HepG2 (cell line): ENCODE measurements around the gene CLIC6. TPM values are rescaled to one million over a fixed set of nuclear protein-coding genes. Genes with fewer than 3 reads are reported as not detected.

ENCODE experiments used
- ATAC-seq: fragments of 200-7000 bp; cut with Tn5 transposase; 3 replicates; pipeline ENCODE4 v1.9.1; 2020; ENCODE audit warnings: mild to moderate bottlenecking, moderate library complexity
- BruUV-seq: library from RNA; stranded (reverse); fragments of 400-500 nt; replicated peaks from 2 replicates; lab custom pipeline; 2021; lab: Mats Ljungman, UMichigan
- CTCF ChIA-PET: fragments of 300-600 bp; formaldehyde crosslinking; extraction: SDS; loops from one replicate; lab custom pipeline; 2021; ENCODE audit warnings: low total read pairs, inconsistent platforms, low intra/inter-chr PET ratio; lab: Yijun Ruan, JAX
- POLR2A ChIA-PET: fragments of 350-600 bp; sonication (Branson Sonifier 250); formaldehyde crosslinking; loops from one replicate; lab custom pipeline; 2020; ENCODE audit warnings: antibody characterized with exemption, inconsistent platforms; lab: Yijun Ruan, JAX
- DNase-seq: peaks from one replicate; pipeline ENCODE4 v3.0.0-alpha.2; 2015; ENCODE audit warnings: low spot score
- FAIRE-seq: peaks from 3 replicates; lab custom pipeline; 2011; peaks lifted over from hg19 to GRCh38; lab: Jason Lieb, UNC
- H2AFZ ChIP-seq: one replicate; pipeline ENCODE4 v1.6.1; 2011; ENCODE audit warnings: low read length, inconsistent platforms
- H3K27ac ChIP-seq: fragments of 300-600 bp; 3 replicates; pipeline ENCODE4 v1.8.0; 2011; ENCODE audit warnings: mixed run types, mild to moderate bottlenecking, mixed read lengths, low read length, inconsistent platforms; ENCODE audit not compliant: insufficient read depth; ENCODE audit errors: extremely low read length
- H3K27me3 ChIP-seq, 2 experiments: fragments of 200-600 bp in 1 of 2; 2 replicates in 1 of 2; 3 replicates in 1 of 2; pipeline versions ENCODE4 v1.6.0 to v1.8.0; 2011; ENCODE audit warnings: low read length in 2 of 2, mild to moderate bottlenecking in 2 of 2, moderate library complexity in 2 of 2, inconsistent platforms in 1 of 2; ENCODE audit not compliant: insufficient read depth in 2 of 2, control insufficient read depth in 1 of 2
- H3K36me3 ChIP-seq, 2 experiments: fragments of 200-600 bp in 1 of 2; replicated peaks in 1 of 2; 2 replicates in 1 of 2; 3 replicates in 1 of 2; pipeline versions ENCODE4 v1.5.1 to v1.8.0; 2011; ENCODE audit warnings: low read length in 2 of 2, inconsistent platforms in 1 of 2; ENCODE audit not compliant: insufficient read depth in 2 of 2, control insufficient read depth in 1 of 2
- H3K4me1 ChIP-seq: 2 replicates; pipeline ENCODE4 v1.5.1; 2012; ENCODE audit warnings: low read length, inconsistent platforms; ENCODE audit not compliant: insufficient read depth
- H3K4me2 ChIP-seq: 2 replicates; pipeline ENCODE4 v1.6.0; 2011; ENCODE audit warnings: low read depth, low read length, inconsistent platforms
- H3K4me3 ChIP-seq, 3 experiments: fragments of 200-600 bp in 1 of 3; sonication (generic), shearing (Covaris generic) in 1 of 3; replicated peaks in 1 of 3; 2 replicates each; pipeline ENCODE4 v1.5.1; 2011 to 2016; ENCODE audit warnings: low read length in 3 of 3, inconsistent platforms in 2 of 3, low read depth in 2 of 3, mild to moderate bottlenecking in 2 of 3, control low read depth in 1 of 3, mixed read lengths in 1 of 3; ENCODE audit not compliant: insufficient read depth in 1 of 3
- H3K79me2 ChIP-seq: one replicate; pipeline ENCODE4 v1.6.1; 2011; ENCODE audit warnings: low read length, inconsistent platforms; ENCODE audit not compliant: insufficient read depth
- H3K9ac ChIP-seq: 2 replicates; pipeline ENCODE4 v1.6.0; 2011; ENCODE audit warnings: mild to moderate bottlenecking, low read depth, low read length, inconsistent platforms; ENCODE audit not compliant: insufficient read depth
- H3K9me3 ChIP-seq: 2 replicates; pipeline ENCODE4 v1.5.1; 2012; ENCODE audit warnings: mild to moderate bottlenecking, low read length
- H4K20me1 ChIP-seq: 2 replicates; pipeline ENCODE4 v1.6.0; 2011; ENCODE audit warnings: inconsistent platforms, mild to moderate bottlenecking, low read length, moderate library complexity; ENCODE audit not compliant: insufficient read depth
- AKAP8 ChIP-seq: sonication (generic); formaldehyde crosslinking; IDR thresholded peaks from 2 replicates; pipeline ENCODE4 v1.5.1; 2020; ENCODE audit warnings: mild to moderate bottlenecking, missing genetic modification reagents
- HIVEP1 ChIP-seq: sonication (generic); formaldehyde crosslinking; IDR thresholded peaks from 2 replicates; pipeline ENCODE4 v1.4.0; 2020; ENCODE audit warnings: mild to moderate bottlenecking, missing genetic modification reagents
- HNF4G ChIP-seq, 2 experiments: sonication (generic) in 1 of 2; formaldehyde crosslinking in 1 of 2; IDR thresholded peaks; 2 replicates each; pipeline versions ENCODE4 v1.4.0 to v1.6.1; 2011 to 2020; ENCODE audit warnings: borderline replicate concordance in 2 of 2, low read depth in 2 of 2, mild to moderate bottlenecking in 2 of 2, low read length in 1 of 2, missing genetic modification reagents in 1 of 2, moderate library complexity in 1 of 2
- MAX ChIP-seq: IDR thresholded peaks from 2 replicates; pipeline ENCODE4 v1.6.1; 2012; ENCODE audit warnings: inconsistent platforms
- MXI1 ChIP-seq: IDR thresholded peaks from 3 replicates; pipeline ENCODE4 v1.6.1; 2012; ENCODE audit warnings: low read depth, low read length, inconsistent platforms, borderline replicate concordance
- MYPOP ChIP-seq: sonication (generic); formaldehyde crosslinking; IDR thresholded peaks from 2 replicates; pipeline ENCODE4 v1.8.1; 2023; ENCODE audit warnings: mild to moderate bottlenecking, moderate library complexity, missing genetic modification reagents
- POGZ ChIP-seq: sonication (generic); formaldehyde crosslinking; IDR thresholded peaks from 2 replicates; pipeline ENCODE4 v1.4.0; 2020; ENCODE audit warnings: mild to moderate bottlenecking, missing genetic modification reagents
- TEAD2 ChIP-seq: sonication (generic); formaldehyde crosslinking; IDR thresholded peaks from 2 replicates; pipeline ENCODE4 v1.9.0; 2021; ENCODE audit warnings: missing genetic modification reagents
- ZNF275 ChIP-seq: sonication (generic); formaldehyde crosslinking; IDR thresholded peaks from 2 replicates; pipeline ENCODE4 v1.8.0; 2022; ENCODE audit warnings: missing genetic modification reagents, mild to moderate bottlenecking, inconsistent platforms, borderline replicate concordance
- WGBS: methylation state at CpG from one replicate; pipeline ENCODE4 v1.1.6; 2017; ENCODE audit warnings: low lambda C conversion rate; 5-methylcytosine and 5-hydroxymethylcytosine counted together
- in situ Hi-C: cut with HindIII; loops from 2 replicates; pipeline ENCODE4 v1.10.0; 2017; ENCODE audit warnings: low pct_unique_long_range_greater_than_20kb; ENCODE audit not compliant: extremely low pct_ligation_motif_present
- intact Hi-C: fragments of 100-400 bp; cut with micrococcal nuclease; formaldehyde crosslinking; loops from one replicate; pipeline ENCODE4 v1.10.0; 2022; ENCODE audit not compliant: unreplicated experiment
- polyA plus RNA-seq, 8 experiments: library from polyadenylated mRNA; depleted of rRNA in 3 of 8; stranded (reverse) in 7 of 8; unstranded in 1 of 8; fragments of >200 nt; fragmentation: Illumina TruSeq in 4 of 8; extraction: Trizol in 4 of 8; gene quantifications; 2 replicates each; pipeline versions ENCODE4 v1.2.1 to v1.2.3, GENCODE V29; 2011 to 2016; ENCODE audit warnings: low read depth in 4 of 8, missing spikeins in 1 of 8, mixed read lengths in 1 of 8; ENCODE audit not compliant: insufficient read depth in 1 of 8
- total RNA-seq, 5 experiments: library from RNA; depleted of rRNA; stranded (reverse); fragments of >200 nt; fragmentation: Illumina TruSeq; extraction: Trizol; gene quantifications; 2 replicates each; pipeline ENCODE4 v1.2.3, GENCODE V29; 2016; ENCODE audit warnings: low read depth in 1 of 5

CLIC6 gene
- total and polyA plus RNA-seq, 2 of the 13 experiments (the other 11 are each of a cell fraction or from before 2014, with no cell fraction given), result not detected

GRCh38 chr21:34744801-34745200 lies 76.0 kb downstream of the CLIC6 start:
- no peak overlapping the region for H3K27ac ChIP-seq
- intact Hi-C loops (loop anchor here (1.0 to 5.0 kb wide), 6 partner anchors 58 to 1096 kb away; no protein-coding TSS in a partner anchor), in situ Hi-C loops (loop anchor here (5.0 to 25.0 kb wide), 2 partner anchors 142 to 668 kb away; no protein-coding TSS in a partner anchor)
- ChIA-PET CTCF (interaction anchor here (0.9 to 1.7 kb wide), 6 partner anchors 48 to 1095 kb away, joined by 3 to 11 read pairs (median 4); no protein-coding TSS in a partner anchor), POLR2A (interaction anchor here (1.1 to 3.9 kb wide), 5 partner anchors 67 to 143 kb away, joined by 4 to 88 read pairs (median 16); no protein-coding TSS in a partner anchor)
- ATAC-seq (no peak), FAIRE-seq (no peak), DNase-seq (no peak)
- H2AFZ ChIP-seq, result no peak overlapping the region
- H3K36me3 ChIP-seq, result no peaks in the 10 kb centered on the region
- 0% methylated on average over 1 of the region's 3 CpGs for WGBS
- TF ChIP-seq ZNF275, result no peak
- TF ChIP-seq MAX, result no peak
- no peak for TF ChIP-seq TEAD2 (CRISPR knock-in tag)
- TF ChIP-seq AKAP8 (CRISPR knock-in tag), result no peak
- no peak for TF ChIP-seq POGZ (CRISPR knock-in tag)
- no peak for TF ChIP-seq HNF4G (IDR thresholded peaks at IDR 0.05; ENCODE audit: borderline replicate concordance, low read depth, low read length)
- TF ChIP-seq HNF4G (CRISPR knock-in tag; IDR thresholded peaks at IDR 0.05; ENCODE audit: borderline replicate concordance, low read depth), result no peak
- TF ChIP-seq MXI1, result no peak
- TF ChIP-seq MYPOP (CRISPR knock-in tag), result no peak
- no peak for TF ChIP-seq HIVEP1 (CRISPR knock-in tag)
- peaks cover 44% of the 10 kb centered on the region for H3K4me1 ChIP-seq
- H3K9ac ChIP-seq, result no peak overlapping the region
- no TSS peak for BruUV-seq
- H3K27me3 ChIP-seq, result 0 out of 5 replicates have a peak, but pooled peaks cover 0 to 8% of the 10 kb centered on the region in 2 experiments
- H4K20me1 ChIP-seq, result no peaks in the 10 kb centered on the region
- H3K9me3 ChIP-seq, result no peaks in the 10 kb centered on the region
- peak overlapping the region; percentile 37; the same call in 1 of the 2 replicates for H3K4me2 ChIP-seq
- 0 out of 6 replicates have a peak overlapping the region, but pooled peaks of 1 of the 3 experiments have one; percentile 8 for H3K4me3 ChIP-seq
- H3K79me2 ChIP-seq, result peaks cover 2% of the 10 kb centered on the region
